Liver (tissue), 3 donors: ENCODE data around the gene C4orf54.

Experiments used
- CTCF ChIP-seq: fragments of 150-350 bp; IDR thresholded peaks from 2 replicates; pipeline ENCODE4 v1.5.1; 2017; ENCODE audit warnings: improper control_type of control experiment, low read depth, low read length; ENCODE audit not compliant: missing input control
- EGR1 ChIP-seq, 2 donors: IDR thresholded peaks; 2 replicates each; pipeline ENCODE4 v1.6.1; 2016 to 2018; ENCODE audit warnings: antibody characterized with exemption in 2 of 2, low read depth in 2 of 2
- GABPA ChIP-seq, 2 donors: IDR thresholded peaks in 1 of 2; conservative IDR thresholded peaks in 1 of 2; 2 replicates each; pipeline ENCODE4 v1.6.1; 2016; ENCODE audit warnings: antibody characterized with exemption in 2 of 2, mild to moderate bottlenecking in 1 of 2, moderate library complexity in 1 of 2
- JUND ChIP-seq, 2 donors: IDR thresholded peaks; 2 replicates each; pipeline ENCODE4 v1.6.1; 2016; ENCODE audit warnings: antibody characterized with exemption in 2 of 2
- MAX ChIP-seq: IDR thresholded peaks from 2 replicates; pipeline ENCODE4 v1.6.1; 2016; ENCODE audit warnings: antibody characterized with exemption
- NR2F2 ChIP-seq: IDR thresholded peaks from 2 replicates; pipeline ENCODE4 v1.6.1; 2016; ENCODE audit warnings: antibody characterized with exemption
- RAD21 ChIP-seq, 2 donors: IDR thresholded peaks; 2 replicates each; pipeline ENCODE4 v1.6.1; 2016; ENCODE audit warnings: antibody characterized with exemption in 2 of 2, mild to moderate bottlenecking in 2 of 2
- RXRA ChIP-seq, 2 donors: IDR thresholded peaks; 2 replicates each; pipeline ENCODE4 v1.6.1; 2017 to 2018; ENCODE audit warnings: antibody characterized with exemption in 2 of 2, mild to moderate bottlenecking in 1 of 2
- SP1 ChIP-seq: IDR thresholded peaks from 2 replicates; pipeline ENCODE4 v1.6.1; 2018; ENCODE audit warnings: antibody characterized with exemption, mild to moderate bottlenecking
- TAF1 ChIP-seq: conservative IDR thresholded peaks from 2 replicates; pipeline ENCODE4 v1.6.1; 2016; ENCODE audit warnings: antibody characterized with exemption, mild to moderate bottlenecking
- YY1 ChIP-seq: IDR thresholded peaks from 2 replicates; pipeline ENCODE4 v1.6.1; 2016; ENCODE audit warnings: antibody characterized with exemption, mild to moderate bottlenecking
- ZBTB33 ChIP-seq: IDR thresholded peaks from 2 replicates; pipeline ENCODE4 v1.6.1; 2016; ENCODE audit warnings: antibody characterized with exemption
- donor health status: healthy.
- donor health status: healthy.

- TF ChIP-seq GABPA (IDR thresholded peaks at IDR 0.05 in 1 of 2, conservative IDR thresholded peaks at IDR 0.05 in 1 of 2) (no peak), CTCF (no peak), MAX (no peak), YY1 (no peak), JUND (IDR thresholded peaks at IDR 0.05) (no peak), NR2F2 (no peak), EGR1 (IDR thresholded peaks at IDR 0.05; ENCODE audit: low read depth in 2 of 2) (no peak), ZBTB33 (no peak), TAF1 (no peak), RXRA (IDR thresholded peaks at IDR 0.05) (no peak), SP1 (no peak), RAD21 (IDR thresholded peaks at IDR 0.05) (no peak)
Observed at GRCh38 chr4:99629962-99630554, 27.6 kb downstream of the C4orf54 start.
